K562 (cell line): ENCODE results near the gene IL6R. TPM values are rescaled to one million over a fixed set of nuclear protein-coding genes. Genes with fewer than 3 reads are reported as not detected.
A peak's percentile ranks its signal among the peaks of the same experiment; 100 is the strongest.

Experiments
- ATAC-seq: fragments of 200-7000 bp; cut with Tn5 transposase; 3 replicates; pipeline ENCODE4 v1.9.1; 2020; ENCODE audit warnings: moderate library complexity
- BruUV-seq: library from RNA; stranded (reverse); fragments of 400-500 nt; replicated peaks from 2 replicates; lab custom pipeline; 2021; lab: Mats Ljungman, UMichigan
- CTCF ChIA-PET: fragments of 300-600 bp; formaldehyde crosslinking; extraction: SDS; loops from one replicate; lab custom pipeline; 2021; ENCODE audit warnings: low intra/inter-chr PET ratio; lab: Yijun Ruan, JAX
- POLR2A ChIA-PET: fragments of 300-600, 350-650 bp; sonication (Branson Sonifier 250); formaldehyde crosslinking; extraction: SDS; loops from one replicate; lab custom pipeline; 2021; ENCODE audit warnings: antibody characterized with exemption, inconsistent platforms; lab: Yijun Ruan, JAX
- DNase-seq, 4 experiments: peaks; one replicate each; pipeline versions ENCODE4 v3.0.0 to v3.0.0-alpha.2; 2011 to 2018; ENCODE audit warnings: low spot score in 3 of 4, mixed read lengths in 3 of 4; ENCODE audit errors: extremely low read depth in 1 of 4
- FAIRE-seq: peaks from 2 replicates; lab custom pipeline; 2011; peaks lifted over from hg19 to GRCh38; lab: Jason Lieb, UNC
- H2AFZ ChIP-seq: 2 replicates; pipeline ENCODE4 v1.6.0; 2011; ENCODE audit warnings: low read depth, low read length, control low read depth, inconsistent platforms
- H3K27ac ChIP-seq: fragments of 200-600 bp; 3 replicates; pipeline ENCODE4 v1.8.0; 2011; ENCODE audit warnings: low read depth, mild to moderate bottlenecking, control low read depth, inconsistent platforms, low read length, moderate library complexity, mixed read lengths; ENCODE audit errors: extremely low read depth
- H3K27me3 ChIP-seq, 2 experiments: fragments of 300-600 bp in 1 of 2; 2 replicates in 1 of 2; 3 replicates in 1 of 2; pipeline versions ENCODE4 v1.6.0 to v1.8.0; 2011; ENCODE audit warnings: inconsistent platforms in 2 of 2, low read length in 2 of 2, mild to moderate bottlenecking in 1 of 2, mixed read lengths in 1 of 2, moderate library complexity in 1 of 2; ENCODE audit not compliant: control insufficient read depth in 2 of 2, insufficient read depth in 2 of 2
- H3K36me3 ChIP-seq: fragments of 300-600 bp; 3 replicates; pipeline ENCODE4 v1.8.0; 2011; ENCODE audit warnings: mild to moderate bottlenecking, low read length, inconsistent platforms; ENCODE audit not compliant: control insufficient read depth, insufficient read depth
- H3K4me1 ChIP-seq, 2 experiments: fragments of 200-600 bp in 1 of 2; replicated peaks in 1 of 2; 2 replicates in 1 of 2; 3 replicates in 1 of 2; pipeline versions ENCODE4 v1.5.1 to v1.8.0; 2011; ENCODE audit warnings: inconsistent platforms in 2 of 2, low read length in 2 of 2, mild to moderate bottlenecking in 1 of 2, mixed read lengths in 1 of 2, moderate library complexity in 1 of 2; ENCODE audit not compliant: control insufficient read depth in 2 of 2, insufficient read depth in 2 of 2
- H3K4me2 ChIP-seq: 2 replicates; pipeline ENCODE4 v1.6.1; 2011; ENCODE audit warnings: low read length, control low read depth, inconsistent platforms, mixed read lengths; ENCODE audit not compliant: insufficient read depth
- H3K4me3 ChIP-seq: fragments of 200-600 bp; sonication (generic), shearing (Covaris generic); 2 replicates; pipeline ENCODE4 v1.5.1; 2016; ENCODE audit warnings: control low read depth, inconsistent platforms
- H3K79me2 ChIP-seq: fragments of 200-600 bp; 3 replicates; pipeline ENCODE4 v1.8.0; 2011; ENCODE audit warnings: low read length, inconsistent platforms; ENCODE audit not compliant: control insufficient read depth, insufficient read depth
- H3K9ac ChIP-seq, 2 experiments: 2 replicates each; pipeline versions ENCODE4 v1.6.0 to v1.6.1; 2011; ENCODE audit warnings: low read depth in 2 of 2, low read length in 2 of 2, control low read depth in 1 of 2, inconsistent platforms in 1 of 2, mild to moderate bottlenecking in 1 of 2, mixed read lengths in 1 of 2; ENCODE audit not compliant: insufficient read depth in 1 of 2
- H3K9me1 ChIP-seq: one replicate; pipeline ENCODE4 v1.6.0; 2011; ENCODE audit warnings: inconsistent platforms, mild to moderate bottlenecking, low read length, moderate library complexity; ENCODE audit not compliant: control insufficient read depth, insufficient read depth
- H3K9me3 ChIP-seq: replicated peaks from 2 replicates; pipeline ENCODE4 v1.5.1; 2011; ENCODE audit warnings: low read depth, low read length, inconsistent platforms; ENCODE audit not compliant: control insufficient read depth, insufficient read depth
- H4K20me1 ChIP-seq: replicated peaks from 2 replicates; pipeline ENCODE4 v1.6.1; 2011; ENCODE audit warnings: low read length, inconsistent platforms, mixed read lengths; ENCODE audit not compliant: control insufficient read depth, insufficient read depth
- WGBS: fragments of 100-300 bp; shearing (Covaris generic); methylation state at CpG from one replicate; pipeline ENCODE4 v1.1.6; 2016; ENCODE audit warnings: low coverage, mixed read lengths; ENCODE audit not compliant: insufficient coverage; ENCODE audit errors: missing lambda C conversion rate; 5-methylcytosine and 5-hydroxymethylcytosine counted together
- in situ Hi-C: fragments of 300-500 bp; cut with MboI; formaldehyde crosslinking; loops from 4 replicates; pipeline ENCODE4 v1.15.0; 2018; ENCODE audit warnings: inconsistent platforms, mixed read lengths
- intact Hi-C: fragments of 100-400 bp; cut with micrococcal nuclease; formaldehyde crosslinking; loops from 2 replicates; pipeline ENCODE4 v1.14.2; 2022
- polyA plus RNA-seq, 8 experiments: library from polyadenylated mRNA; depleted of rRNA in 4 of 8; stranded (reverse) in 5 of 8; unstranded in 3 of 8; fragments of >200 nt; fragmentation: Nextera tagmentation in 2 of 8; fragmentation: Illumina TruSeq in 1 of 8; extraction: Ambion mirVana in 2 of 8; extraction: Trizol in 1 of 8; gene quantifications; 2 replicates each; pipeline versions ENCODE4 v1.2.1 to v1.2.3, GENCODE V29; 2011 to 2014; ENCODE audit warnings: inconsistent platforms in 1 of 8, missing spikeins in 1 of 8
- total RNA-seq, 7 experiments: library from RNA; depleted of rRNA in 6 of 7; stranded (reverse); fragments of >200 nt in 6 of 7; fragmentation: Illumina TruSeq in 2 of 7; extraction: Trizol in 2 of 7; gene quantifications; 2 replicates each; pipeline versions ENCODE4 v1.2.1 to v1.2.3, GENCODE V29; 2011 to 2021; ENCODE audit warnings: low replicate concordance in 1 of 7
- TF ChIP-seq, protein P1 (sequence below): sonication (generic); IDR thresholded peaks from 2 replicates; pipeline ENCODE4 v1.6.1; 2016
- TF ChIP-seq, protein P2 (sequence below): fragments of 250-450 bp; sonication (Bioruptor Pico); IDR thresholded peaks from 2 replicates; pipeline ENCODE4 v1.8.0; 2022; ENCODE audit warnings: moderate library complexity, mild to moderate bottlenecking, inconsistent platforms

IL6R gene
- total and polyA plus RNA-seq, 9 of the 15 experiments (the other 6 are each of a cell fraction or from before 2014, with no cell fraction given), result 0.05 to 1.1 (median 0.11) TPM; not detected in 2

- CTCF ChIA-PET, result no interaction called here
- no peak overlapping the region; the same call in 1 of the 2 replicates for H2AFZ ChIP-seq
- no TSS peak for BruUV-seq
- H3K9me3 ChIP-seq, result no peaks in the 10 kb centered on the region; the same call in 1 of the 2 replicates
- no peaks in the 10 kb centered on the region for H4K20me1 ChIP-seq
- POLR2A ChIA-PET, result interaction anchor here (1.2 kb wide), 1 partner anchor 11 kb away, joined by 4 read pairs; no protein-coding TSS in a partner anchor
- peak; percentile 56 for FAIRE-seq
- no peak overlapping the region for H3K9ac ChIP-seq
- in situ Hi-C loops, result no loop called here
- no peak for ATAC-seq
- DNase-seq, result no peak
- 0 out of 5 replicates have a peak, but pooled peaks cover 0 to under 1% of the 10 kb centered on the region in 2 experiments for H3K27me3 ChIP-seq
- 35% methylated on average over 4 of the region's 4 CpGs for WGBS
- no peaks in the 10 kb centered on the region for H3K36me3 ChIP-seq
- no peaks in the 10 kb centered on the region; a peak in 1 of 5 replicates for H3K4me1 ChIP-seq
- no peak overlapping the region for H3K27ac ChIP-seq
- intact Hi-C loops, result no loop called here
- no peaks in the 10 kb centered on the region for H3K79me2 ChIP-seq
- TF ChIP-seq, protein P1, sequence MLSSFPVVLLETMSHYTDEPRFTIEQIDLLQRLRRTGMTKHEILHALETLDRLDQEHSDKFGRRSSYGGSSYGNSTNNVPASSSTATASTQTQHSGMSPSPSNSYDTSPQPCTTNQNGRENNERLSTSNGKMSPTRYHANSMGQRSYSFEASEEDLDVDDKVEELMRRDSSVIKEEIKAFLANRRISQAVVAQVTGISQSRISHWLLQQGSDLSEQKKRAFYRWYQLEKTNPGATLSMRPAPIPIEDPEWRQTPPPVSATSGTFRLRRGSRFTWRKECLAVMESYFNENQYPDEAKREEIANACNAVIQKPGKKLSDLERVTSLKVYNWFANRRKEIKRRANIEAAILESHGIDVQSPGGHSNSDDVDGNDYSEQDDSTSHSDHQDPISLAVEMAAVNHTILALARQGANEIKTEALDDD, result 0 out of 2 replicates have a peak, but pooled peaks have one; percentile 49
- TF ChIP-seq, protein P2, sequence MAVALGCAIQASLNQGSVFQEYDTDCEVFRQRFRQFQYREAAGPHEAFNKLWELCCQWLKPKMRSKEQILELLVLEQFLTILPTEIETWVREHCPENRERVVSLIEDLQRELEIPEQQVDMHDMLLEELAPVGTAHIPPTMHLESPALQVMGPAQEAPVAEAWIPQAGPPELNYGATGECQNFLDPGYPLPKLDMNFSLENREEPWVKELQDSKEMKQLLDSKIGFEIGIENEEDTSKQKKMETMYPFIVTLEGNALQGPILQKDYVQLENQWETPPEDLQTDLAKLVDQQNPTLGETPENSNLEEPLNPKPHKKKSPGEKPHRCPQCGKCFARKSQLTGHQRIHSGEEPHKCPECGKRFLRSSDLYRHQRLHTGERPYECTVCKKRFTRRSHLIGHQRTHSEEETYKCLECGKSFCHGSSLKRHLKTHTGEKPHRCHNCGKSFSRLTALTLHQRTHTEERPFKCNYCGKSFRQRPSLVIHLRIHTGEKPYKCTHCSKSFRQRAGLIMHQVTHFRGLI (CRISPR knock-in tag), result no peak
- H3K9me1 ChIP-seq, result no peaks in the 10 kb centered on the region
- H3K4me3 ChIP-seq, result no peak overlapping the region
- no peak overlapping the region for H3K4me2 ChIP-seq
These were observed 7.0 kb upstream of the IL6R start for GRCh38 chr1:154398141-154398540.
